ENCODE measurements around the gene BIRC5. TPM values are rescaled to one million over a fixed set of nuclear protein-coding genes. Genes with fewer than 3 reads are reported as not detected.

Gene BIRC5
- total RNA-seq, 1 donor from 2014 or later, result 0.38 TPM

GRCh38 chr17:78235885-78236284 is 21.8 kb downstream of the BIRC5 start:
- DNase-seq (ENCODE audit: low spot score), result no peak
- intact Hi-C loops (cut with DNase I), result no loop called here

- intact Hi-C loops (cut with DNase I), result no loop called here
- DNase-seq (ENCODE audit: low spot score), result no peak
These were observed 22.5 kb downstream of the BIRC5 start for GRCh38 chr17:78236362-78237127.

- intact Hi-C loops (cut with DNase I), result no loop called here
- no peak for DNase-seq (ENCODE audit: low spot score)
These were observed 23.5 kb downstream of the BIRC5 start for GRCh38 chr17:78237401-78238012.

GRCh38 chr17:78238823-78239488 is 24.9 kb downstream of the BIRC5 start:
- intact Hi-C loops (cut with DNase I), result no loop called here
- no peak for DNase-seq (ENCODE audit: low spot score)

- intact Hi-C loops (cut with DNase I), result no loop called here
- no peak for DNase-seq (ENCODE audit: low spot score)
These were observed 25.5 kb downstream of the BIRC5 start for GRCh38 chr17:78239489-78239931.

- intact Hi-C loops (cut with DNase I), result no loop called here
These were observed 26.1 kb downstream of the BIRC5 start for GRCh38 chr17:78240012-78240655.

GRCh38 chr17:78240839-78241238 is 26.8 kb downstream of the BIRC5 start:
- intact Hi-C loops (cut with DNase I), result no loop called here
- no peak for DNase-seq (ENCODE audit: low spot score)

More at GRCh38 chr17:78240012-78240655, 26.1 kb downstream of the BIRC5 start:
- no peak for DNase-seq (ENCODE audit: low spot score)

- intact Hi-C loops (cut with DNase I), result no loop called here
- no peak for DNase-seq (ENCODE audit: low spot score)
These were observed 27.4 kb downstream of the BIRC5 start for GRCh38 chr17:78241277-78242023.

GRCh38 chr17:78242024-78242742 is 28.1 kb downstream of the BIRC5 start:
- no peak for DNase-seq (ENCODE audit: low spot score)

GRCh38 chr17:78247304-78247703 is 33.3 kb downstream of the BIRC5 start:
- intact Hi-C loops (cut with DNase I), result no loop called here
- no peak for DNase-seq (ENCODE audit: low spot score)

More at GRCh38 chr17:78242024-78242742, 28.1 kb downstream of the BIRC5 start:
- intact Hi-C loops (cut with DNase I), result no loop called here

GRCh38 chr17:78248051-78248914 is 34.2 kb downstream of the BIRC5 start:
- intact Hi-C loops (cut with DNase I), result no loop called here
- no peak for DNase-seq (ENCODE audit: low spot score)

GRCh38 chr17:78249074-78249817 is 35.2 kb downstream of the BIRC5 start:
- intact Hi-C loops (cut with DNase I), result no loop called here
- DNase-seq (ENCODE audit: low spot score), result no peak

GRCh38 chr17:78249818-78250806 is 36.1 kb downstream of the BIRC5 start:
- no peak for DNase-seq (ENCODE audit: low spot score)

GRCh38 chr17:78250891-78251772 is 37.1 kb downstream of the BIRC5 start:
- intact Hi-C loops (cut with DNase I), result loop anchor here (2.0 kb wide), 2 partner anchors 138 to 170 kb away; no protein-coding TSS in a partner anchor
- DNase-seq (ENCODE audit: low spot score), result peak; percentile 95

More at GRCh38 chr17:78249818-78250806, 36.1 kb downstream of the BIRC5 start:
- intact Hi-C loops (cut with DNase I), result loop anchor here (2.0 kb wide), 2 partner anchors 137 to 171 kb away; no protein-coding TSS in a partner anchor

- DNase-seq (ENCODE audit: low spot score), result no peak
- intact Hi-C loops (cut with DNase I), result loop anchor here (2.0 kb wide), 2 partner anchors 139 to 169 kb away; no protein-coding TSS in a partner anchor
These were observed 37.7 kb downstream of the BIRC5 start for GRCh38 chr17:78251773-78252103.

Measured in cardiac septum (tissue), 1 donor.